PC-9 (cell line): Measurements from ENCODE around the gene GRM1. TPM values are rescaled to one million over a fixed set of nuclear protein-coding genes. Genes with fewer than 3 reads are reported as not detected.

Experiments used
- BruUV-seq: library from RNA; stranded (reverse); fragments of 400-500 nt; replicated peaks from 2 replicates; lab custom pipeline; 2021; lab: Mats Ljungman, UMichigan
- CTCF ChIA-PET: fragments of 300-600 bp; sonication (Branson Sonifier 250); formaldehyde crosslinking; loops from one replicate; lab custom pipeline; 2022; ENCODE audit warnings: antibody characterized with exemption; lab: Charles Lee
- POLR2A ChIA-PET: fragments of 300-600 bp; sonication (Branson Sonifier 250); formaldehyde crosslinking; loops from one replicate; lab custom pipeline; 2022; ENCODE audit warnings: antibody characterized with exemption; ENCODE audit not compliant: unreplicated experiment; lab: Charles Lee
- DNase-seq, 2 experiments: peaks; one replicate each; pipeline versions ENCODE4 v3.0.0 to v3.0.0-alpha.2; 2015 to 2022; ENCODE audit warnings: mixed read lengths in 1 of 2
- H2AFZ ChIP-seq: fragments of 200-600 bp; sonication (generic); 2 replicates; pipeline ENCODE4 v1.8.1; 2017; ENCODE audit warnings: antibody characterized with exemption
- H3F3A ChIP-seq: fragments of 200-600 bp; sonication (generic); 2 replicates; pipeline ENCODE4 v1.8.1; 2017; ENCODE audit warnings: antibody characterized with exemption, mild to moderate bottlenecking, low read depth; ENCODE audit not compliant: insufficient read depth
- H3K27ac ChIP-seq: fragments of 200-600 bp; sonication (generic); 2 replicates; pipeline ENCODE4 v1.6.1; 2016; ENCODE audit warnings: mixed run types
- H3K27me3 ChIP-seq: fragments of 200-600 bp; sonication (generic); 2 replicates; pipeline ENCODE4 v1.6.1; 2016; ENCODE audit warnings: low read depth, mixed run types; ENCODE audit not compliant: insufficient read depth
- H3K36me3 ChIP-seq: fragments of 200-600 bp; sonication (generic); 2 replicates; pipeline ENCODE4 v1.6.1; 2016; ENCODE audit warnings: low read depth, mixed run types
- H3K4me1 ChIP-seq: fragments of 200-600 bp; sonication (generic); replicated peaks from 2 replicates; pipeline ENCODE4 v1.6.1; 2016; ENCODE audit warnings: mixed run types; ENCODE audit not compliant: insufficient read depth
- H3K4me2 ChIP-seq: fragments of 200-600 bp; sonication (generic); 2 replicates; pipeline ENCODE4 v1.6.1; 2017; ENCODE audit warnings: mixed run types
- H3K4me3 ChIP-seq: fragments of 200-600 bp; sonication (generic); 2 replicates; pipeline ENCODE4 v1.6.1; 2016; ENCODE audit warnings: mixed run types
- H3K79me2 ChIP-seq: fragments of 200-600 bp; sonication (generic); 2 replicates; pipeline ENCODE4 v1.6.1; 2017; ENCODE audit warnings: low read depth, mixed run types
- H3K9me2 ChIP-seq: fragments of 200-600 bp; sonication (generic); 2 replicates; pipeline ENCODE4 v1.8.1; 2017; ENCODE audit warnings: mild to moderate bottlenecking; ENCODE audit not compliant: insufficient read depth
- H3K9me3 ChIP-seq: fragments of 200-600 bp; sonication (generic); 2 replicates; pipeline ENCODE4 v1.8.1; 2016; ENCODE audit warnings: low read depth; ENCODE audit not compliant: insufficient read depth
- H4K20me1 ChIP-seq: fragments of 200-600 bp; sonication (generic); 2 replicates; pipeline ENCODE4 v1.8.1; 2017; ENCODE audit not compliant: insufficient read depth
- CTCF ChIP-seq: fragments of 200-600 bp; sonication (generic); conservative IDR thresholded peaks from 2 replicates; pipeline ENCODE4 v1.6.1; 2017; ENCODE audit warnings: mixed run types, antibody characterized with exemption, mild to moderate bottlenecking, moderate library complexity
- EZH2 ChIP-seq: fragments of 200-600 bp; sonication (generic); IDR thresholded peaks from 2 replicates; pipeline ENCODE4 v1.8.0; 2017; ENCODE audit warnings: antibody characterized with exemption, low read depth
- intact Hi-C: fragments of 100-400 bp; cut with micrococcal nuclease; formaldehyde crosslinking; loops from one replicate; pipeline ENCODE4 v1.10.0; 2022; ENCODE audit not compliant: unreplicated experiment
- total RNA-seq: library from RNA; stranded (reverse); gene quantifications from 2 replicates; pipeline ENCODE4 v1.2.3, GENCODE V29; 2021

Gene GRM1
- total RNA-seq, 1 experiment from 2014 or later: 0.26 TPM

- no peaks in the 10 kb centered on the region for H3K36me3 ChIP-seq
- no peaks in the 10 kb centered on the region for H3K9me2 ChIP-seq
- no TSS peak for BruUV-seq
- no peak overlapping the region for H2AFZ ChIP-seq
- 0 out of 2 replicates have a peak, but pooled peaks cover 4% of the 10 kb centered on the region for H3K9me3 ChIP-seq
- intact Hi-C loops: no loop called here
- POLR2A ChIA-PET: no interaction called here
- H3K4me1 ChIP-seq: no peaks in the 10 kb centered on the region
- no peaks in the 10 kb centered on the region for H4K20me1 ChIP-seq
- no peak overlapping the region for H3K27ac ChIP-seq
- CTCF ChIA-PET: no interaction called here
- H3K27me3 ChIP-seq: no peaks in the 10 kb centered on the region
- H3K79me2 ChIP-seq: no peaks in the 10 kb centered on the region
- no peak for DNase-seq
- H3K4me3 ChIP-seq: no peak overlapping the region
- H3F3A ChIP-seq: no peaks in the 10 kb centered on the region
- TF ChIP-seq EZH2: no peak
- TF ChIP-seq CTCF: no peak
- no peak overlapping the region for H3K4me2 ChIP-seq
Measured at GRCh38 chr6:146189131-146189530, 160.3 kb downstream of the GRM1 start.

GRCh38 chr6:146190581-146190980 is 161.7 kb downstream of the GRM1 start:
- DNase-seq: no peak
- no peaks in the 10 kb centered on the region for H4K20me1 ChIP-seq
- H2AFZ ChIP-seq: no peak overlapping the region
- TF ChIP-seq CTCF: no peak
- no peak for TF ChIP-seq EZH2
- no TSS peak for BruUV-seq
- H3K4me1 ChIP-seq: no peaks in the 10 kb centered on the region
- H3K4me3 ChIP-seq: no peak overlapping the region
- CTCF ChIA-PET: no interaction called here
- no peaks in the 10 kb centered on the region for H3K79me2 ChIP-seq
- no peak overlapping the region for H3K4me2 ChIP-seq
- no peaks in the 10 kb centered on the region for H3K9me2 ChIP-seq
- H3F3A ChIP-seq: no peaks in the 10 kb centered on the region
- intact Hi-C loops: no loop called here
- H3K27me3 ChIP-seq: no peaks in the 10 kb centered on the region
- no peaks in the 10 kb centered on the region for H3K36me3 ChIP-seq
- POLR2A ChIA-PET: no interaction called here
- H3K27ac ChIP-seq: no peak overlapping the region
- H3K9me3 ChIP-seq: peaks cover 4% of the 10 kb centered on the region; the same call in 1 of the 2 replicates

GRCh38 chr6:146191166-146191565 is 162.3 kb downstream of the GRM1 start:
- H3K36me3 ChIP-seq: no peaks in the 10 kb centered on the region
- no peak for DNase-seq
- H3K4me3 ChIP-seq: no peak overlapping the region
- H3K27ac ChIP-seq: no peak overlapping the region
- H3K9me3 ChIP-seq: peaks cover 4% of the 10 kb centered on the region; the same call in 1 of the 2 replicates
- H3F3A ChIP-seq: no peaks in the 10 kb centered on the region
- H4K20me1 ChIP-seq: no peaks in the 10 kb centered on the region
- no peaks in the 10 kb centered on the region for H3K9me2 ChIP-seq
- H3K4me1 ChIP-seq: no peaks in the 10 kb centered on the region
- intact Hi-C loops: no loop called here
- H3K4me2 ChIP-seq: no peak overlapping the region
- POLR2A ChIA-PET: no interaction called here
- H3K79me2 ChIP-seq: no peaks in the 10 kb centered on the region
- no peaks in the 10 kb centered on the region for H3K27me3 ChIP-seq
- H2AFZ ChIP-seq: no peak overlapping the region
- BruUV-seq: no TSS peak
- CTCF ChIA-PET: no interaction called here
- TF ChIP-seq EZH2: no peak
- no peak for TF ChIP-seq CTCF
